SK-N-MC (cell line): ENCODE measurements around the gene TSHZ1.

ENCODE experiments used
- EZH2 ChIP-seq: fragments of 200-600 bp; sonication (generic); IDR thresholded peaks from one replicate; pipeline ENCODE4 v1.6.1; 2017; ENCODE audit warnings: antibody characterized with exemption
- POLR2AphosphoS5 ChIP-seq: IDR thresholded peaks from 2 replicates; pipeline ENCODE4 v1.6.1; 2012; ENCODE audit warnings: mild to moderate bottlenecking, low read depth, low read length, borderline replicate concordance

DNA sequence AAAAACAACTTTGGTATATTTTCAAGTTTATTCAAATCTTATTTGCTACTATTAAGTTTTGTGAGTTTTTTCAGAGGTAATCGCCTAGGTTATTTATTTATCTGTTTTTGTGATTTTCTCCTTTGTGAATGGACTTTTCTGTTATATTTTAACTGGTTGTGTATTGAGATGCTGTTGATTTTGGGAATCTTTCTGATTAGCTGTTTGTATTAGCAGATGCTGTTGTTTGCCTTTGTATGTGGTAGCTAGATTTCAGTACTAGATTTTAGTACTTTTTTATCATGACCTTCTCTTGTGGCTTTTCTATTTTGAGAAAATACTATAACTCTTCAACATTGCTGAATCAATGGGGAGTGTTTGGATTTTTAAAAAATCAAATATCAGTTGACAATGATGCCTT lies 42.4 kb downstream of the TSHZ1 start:
- TF ChIP-seq EZH2 (no peak), POLR2AphosphoS5 (no peak)
